ENCODE results near the gene SCAPER.

GRCh38 chr15:76932135-76932966 lies 27.2 kb upstream of the SCAPER start:
- TF ChIP-seq CTCF (IDR thresholded peaks at IDR 0.05) = no peak
- no peak for TF ChIP-seq POLR2AphosphoS5 (IDR thresholded peaks at IDR 0.05)
- TF ChIP-seq POLR2A (IDR thresholded peaks at IDR 0.05) = no peak

Measured in breast epithelium (tissue), 3 donors.